Liver (tissue), 9 donors: ENCODE results near the gene MAP3K5. TPM values are rescaled to one million over a fixed set of nuclear protein-coding genes. Genes with fewer than 3 reads are reported as not detected.
"Not testable (repeated sequence)": the region's sequence is repeated elsewhere in the genome, so short reads cannot be mapped to it uniquely, and the experiment has no call there.

Source experiments
- DNase-seq: peaks from one replicate; pipeline ENCODE4 v3.0.0-alpha.2; 2017; ENCODE audit warnings: low spot score
- H3K27ac ChIP-seq, 2 donors: one replicate each; pipeline ENCODE4 v1.7.0; 2013; ENCODE audit warnings: inconsistent platforms in 2 of 2, low read length in 2 of 2, control low read depth in 1 of 2, low read depth in 1 of 2, mild to moderate bottlenecking in 1 of 2
- H3K27me3 ChIP-seq, 4 donors: one replicate each; pipeline versions ENCODE4 v1.6.1 to v1.7.0; 2013; ENCODE audit warnings: low read length in 3 of 4, inconsistent platforms in 1 of 4, mild to moderate bottlenecking in 1 of 4, moderate library complexity in 1 of 4; ENCODE audit not compliant: control insufficient read depth in 4 of 4, insufficient read depth in 4 of 4
- H3K36me3 ChIP-seq, 4 donors: one replicate each; pipeline versions ENCODE4 v1.6.1 to v1.7.0; 2013; ENCODE audit warnings: low read length in 3 of 4, mild to moderate bottlenecking in 3 of 4, low read depth in 1 of 4, moderate library complexity in 1 of 4; ENCODE audit not compliant: control insufficient read depth in 4 of 4, insufficient read depth in 3 of 4
- H3K4me1 ChIP-seq, 4 donors: one replicate each; pipeline versions ENCODE4 v1.6.1 to v1.7.0; 2013; ENCODE audit warnings: low read length in 3 of 4, mild to moderate bottlenecking in 3 of 4, moderate library complexity in 1 of 4; ENCODE audit not compliant: control insufficient read depth in 4 of 4, insufficient read depth in 4 of 4
- H3K4me3 ChIP-seq, 3 donors: one replicate each; pipeline versions ENCODE4 v1.6.1 to v1.7.0; 2013; ENCODE audit warnings: low read length in 3 of 3, control low read depth in 1 of 3, low read depth in 1 of 3, mild to moderate bottlenecking in 1 of 3
- H3K9ac ChIP-seq, 2 donors: one replicate each; pipeline ENCODE4 v1.7.0; 2013; ENCODE audit warnings: low read length in 2 of 2, mild to moderate bottlenecking in 2 of 2, moderate library complexity in 2 of 2, control low read depth in 1 of 2, low read depth in 1 of 2
- H3K9me3 ChIP-seq, 4 donors: one replicate each; pipeline versions ENCODE4 v1.6.1 to v1.7.0; 2013; ENCODE audit warnings: low read length in 3 of 4; ENCODE audit not compliant: control insufficient read depth in 4 of 4
- ATF3 ChIP-seq: IDR thresholded peaks from 2 replicates; pipeline ENCODE4 v1.6.1; 2016; ENCODE audit warnings: antibody characterized with exemption
- CTCF ChIP-seq: fragments of 150-350 bp; IDR thresholded peaks from 2 replicates; pipeline ENCODE4 v1.5.1; 2017; ENCODE audit warnings: improper control_type of control experiment, low read depth, low read length; ENCODE audit not compliant: missing input control
- EGR1 ChIP-seq, 2 donors: IDR thresholded peaks; 2 replicates each; pipeline ENCODE4 v1.6.1; 2016 to 2018; ENCODE audit warnings: antibody characterized with exemption in 2 of 2, low read depth in 2 of 2
- FOXA1 ChIP-seq: IDR thresholded peaks from 2 replicates; pipeline ENCODE4 v1.6.1; 2016; ENCODE audit warnings: antibody characterized with exemption
- FOXA2 ChIP-seq: IDR thresholded peaks from 2 replicates; pipeline ENCODE4 v1.6.1; 2016; ENCODE audit warnings: antibody characterized with exemption
- GABPA ChIP-seq, 2 donors: IDR thresholded peaks in 1 of 2; conservative IDR thresholded peaks in 1 of 2; 2 replicates each; pipeline ENCODE4 v1.6.1; 2016; ENCODE audit warnings: antibody characterized with exemption in 2 of 2, mild to moderate bottlenecking in 1 of 2, moderate library complexity in 1 of 2
- HNF4A ChIP-seq, 2 donors: conservative IDR thresholded peaks; 2 replicates each; pipeline ENCODE4 v1.6.1; 2016; ENCODE audit warnings: antibody characterized with exemption in 2 of 2, mild to moderate bottlenecking in 2 of 2
- HNF4G ChIP-seq: IDR thresholded peaks from 2 replicates; pipeline ENCODE4 v1.6.1; 2016; ENCODE audit warnings: antibody characterized with exemption
- JUND ChIP-seq, 2 donors: IDR thresholded peaks; 2 replicates each; pipeline ENCODE4 v1.6.1; 2016; ENCODE audit warnings: antibody characterized with exemption in 2 of 2
- MAX ChIP-seq: IDR thresholded peaks from 2 replicates; pipeline ENCODE4 v1.6.1; 2016; ENCODE audit warnings: antibody characterized with exemption
- NR2F2 ChIP-seq: IDR thresholded peaks from 2 replicates; pipeline ENCODE4 v1.6.1; 2016; ENCODE audit warnings: antibody characterized with exemption
- RAD21 ChIP-seq, 2 donors: IDR thresholded peaks; 2 replicates each; pipeline ENCODE4 v1.6.1; 2016; ENCODE audit warnings: antibody characterized with exemption in 2 of 2, mild to moderate bottlenecking in 2 of 2
- RXRA ChIP-seq, 2 donors: IDR thresholded peaks; 2 replicates each; pipeline ENCODE4 v1.6.1; 2017 to 2018; ENCODE audit warnings: antibody characterized with exemption in 2 of 2, mild to moderate bottlenecking in 1 of 2
- SP1 ChIP-seq: IDR thresholded peaks from 2 replicates; pipeline ENCODE4 v1.6.1; 2018; ENCODE audit warnings: antibody characterized with exemption, mild to moderate bottlenecking
- TAF1 ChIP-seq: conservative IDR thresholded peaks from 2 replicates; pipeline ENCODE4 v1.6.1; 2016; ENCODE audit warnings: antibody characterized with exemption, mild to moderate bottlenecking
- YY1 ChIP-seq: IDR thresholded peaks from 2 replicates; pipeline ENCODE4 v1.6.1; 2016; ENCODE audit warnings: antibody characterized with exemption, mild to moderate bottlenecking
- ZBTB33 ChIP-seq: IDR thresholded peaks from 2 replicates; pipeline ENCODE4 v1.6.1; 2016; ENCODE audit warnings: antibody characterized with exemption
- WGBS: extraction: QIAGEN DNeasy Blood & Tissue Kit; methylation state at CpG from one replicate; pipeline ENCODE4 v1.1.7; 2013; 5-methylcytosine and 5-hydroxymethylcytosine counted together
- polyA plus RNA-seq, 2 donors: library from polyadenylated mRNA; stranded (reverse) in 1 of 2; unstranded in 1 of 2; fragments of 200-250 nt in 1 of 2; fragments of >200 nt in 1 of 2; fragmentation: Nextera tagmentation in 1 of 2; extraction: Ambion mirVana in 1 of 2; gene quantifications; one replicate each; pipeline versions ENCODE4 v1.2.1 to v1.2.3, GENCODE V29; 2013 to 2015
- total RNA-seq, 2 donors: library from RNA; depleted of rRNA; stranded (reverse); fragments of >200 nt; gene quantifications; one replicate each; pipeline ENCODE4 v1.2.3, GENCODE V29; 2014
- TF ChIP-seq, protein P1 (sequence below): IDR thresholded peaks from 2 replicates; pipeline ENCODE4 v1.6.1; 2016; ENCODE audit warnings: antibody characterized with exemption, mild to moderate bottlenecking
- donor health status: healthy.
- donor health status: healthy.
- donor health status: healthy.
- donor health status: healthy.
- donor health status: healthy.

MAP3K5 gene
- total and polyA plus RNA-seq, 4 donors, result 2.9 to 18.0 (median 5.5) TPM

GRCh38 chr6:136820561-136820960 lies 28.3 kb upstream of the MAP3K5 start:
- 87% methylated on average over 2 of the region's 2 CpGs for WGBS
- TF ChIP-seq MAX (no peak), GABPA (IDR thresholded peaks at IDR 0.05 in 1 of 2, conservative IDR thresholded peaks at IDR 0.05 in 1 of 2) (no peak), ZBTB33 (no peak), EGR1 (IDR thresholded peaks at IDR 0.05; ENCODE audit: low read depth in 2 of 2) (no peak), NR2F2 (no peak), JUND (IDR thresholded peaks at IDR 0.05) (no peak), RAD21 (IDR thresholded peaks at IDR 0.05) (no peak), HNF4A (conservative IDR thresholded peaks at IDR 0.05) (no peak), RXRA (IDR thresholded peaks at IDR 0.05) (no peak)
- no peak for DNase-seq
- Histone ChIP-seq H3K4me1 (peaks cover 0 to 7% (median 2%) of the 10 kb centered on the region in 4 donors), H3K36me3 (peaks cover 0 to 1% (median 0%) of the 10 kb centered on the region in 4 donors), H3K9me3 (no peaks in the 10 kb centered on the region), H3K9ac (no peak overlapping the region), H3K4me3 (no peak overlapping the region), H3K27me3 (no peaks in the 10 kb centered on the region), H3K27ac (no peak overlapping the region)

DNA sequence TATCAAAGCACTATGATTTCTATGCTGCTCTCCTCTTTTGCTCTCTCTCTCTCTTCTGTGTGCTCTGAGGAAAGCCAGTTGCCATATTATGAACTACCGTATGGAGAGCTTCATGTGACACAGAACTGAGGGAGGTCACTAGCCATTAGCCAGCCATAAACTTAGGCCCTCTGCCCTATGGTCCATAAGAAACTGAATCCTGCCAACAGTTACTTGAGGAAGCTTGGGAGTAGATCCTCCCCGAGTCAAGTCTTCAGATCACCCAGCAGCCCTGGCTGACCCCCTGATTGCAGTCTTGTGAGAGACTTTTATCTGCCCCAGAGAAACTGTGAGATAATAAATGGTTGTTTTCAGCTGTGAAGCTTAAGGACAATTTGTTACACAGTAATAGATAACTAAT lies 24.4 kb upstream of the MAP3K5 start:
- H3K9me3 ChIP-seq, result no peaks in the 10 kb centered on the region
- no peak overlapping the region for H3K27ac ChIP-seq
- no peak overlapping the region for H3K9ac ChIP-seq
- peaks cover 0 to under 1% (median 0%) of the 10 kb centered on the region in 4 donors for H3K4me1 ChIP-seq
- no peaks in the 10 kb centered on the region for H3K36me3 ChIP-seq
- no peak overlapping the region for H3K4me3 ChIP-seq
- TF ChIP-seq TAF1, result no peak
- TF ChIP-seq YY1, result no peak
- TF ChIP-seq HNF4G, result no peak
- TF ChIP-seq RXRA (IDR thresholded peaks at IDR 0.05), result no peak
- TF ChIP-seq JUND (IDR thresholded peaks at IDR 0.05), result no peak
- no peak for TF ChIP-seq FOXA1
- TF ChIP-seq GABPA (IDR thresholded peaks at IDR 0.05 in 1 of 2, conservative IDR thresholded peaks at IDR 0.05 in 1 of 2), result no peak
- TF ChIP-seq HNF4A (conservative IDR thresholded peaks at IDR 0.05), result no peak
- TF ChIP-seq RAD21 (IDR thresholded peaks at IDR 0.05), result no peak
- no peak for TF ChIP-seq ATF3
- no peak for TF ChIP-seq EGR1 (IDR thresholded peaks at IDR 0.05; ENCODE audit: low read depth in 2 of 2)
- TF ChIP-seq NR2F2, result no peak
- TF ChIP-seq SP1, result no peak
- no peak for TF ChIP-seq MAX
- no peak for TF ChIP-seq FOXA2
- no peak for TF ChIP-seq CTCF
- TF ChIP-seq, protein P1, sequence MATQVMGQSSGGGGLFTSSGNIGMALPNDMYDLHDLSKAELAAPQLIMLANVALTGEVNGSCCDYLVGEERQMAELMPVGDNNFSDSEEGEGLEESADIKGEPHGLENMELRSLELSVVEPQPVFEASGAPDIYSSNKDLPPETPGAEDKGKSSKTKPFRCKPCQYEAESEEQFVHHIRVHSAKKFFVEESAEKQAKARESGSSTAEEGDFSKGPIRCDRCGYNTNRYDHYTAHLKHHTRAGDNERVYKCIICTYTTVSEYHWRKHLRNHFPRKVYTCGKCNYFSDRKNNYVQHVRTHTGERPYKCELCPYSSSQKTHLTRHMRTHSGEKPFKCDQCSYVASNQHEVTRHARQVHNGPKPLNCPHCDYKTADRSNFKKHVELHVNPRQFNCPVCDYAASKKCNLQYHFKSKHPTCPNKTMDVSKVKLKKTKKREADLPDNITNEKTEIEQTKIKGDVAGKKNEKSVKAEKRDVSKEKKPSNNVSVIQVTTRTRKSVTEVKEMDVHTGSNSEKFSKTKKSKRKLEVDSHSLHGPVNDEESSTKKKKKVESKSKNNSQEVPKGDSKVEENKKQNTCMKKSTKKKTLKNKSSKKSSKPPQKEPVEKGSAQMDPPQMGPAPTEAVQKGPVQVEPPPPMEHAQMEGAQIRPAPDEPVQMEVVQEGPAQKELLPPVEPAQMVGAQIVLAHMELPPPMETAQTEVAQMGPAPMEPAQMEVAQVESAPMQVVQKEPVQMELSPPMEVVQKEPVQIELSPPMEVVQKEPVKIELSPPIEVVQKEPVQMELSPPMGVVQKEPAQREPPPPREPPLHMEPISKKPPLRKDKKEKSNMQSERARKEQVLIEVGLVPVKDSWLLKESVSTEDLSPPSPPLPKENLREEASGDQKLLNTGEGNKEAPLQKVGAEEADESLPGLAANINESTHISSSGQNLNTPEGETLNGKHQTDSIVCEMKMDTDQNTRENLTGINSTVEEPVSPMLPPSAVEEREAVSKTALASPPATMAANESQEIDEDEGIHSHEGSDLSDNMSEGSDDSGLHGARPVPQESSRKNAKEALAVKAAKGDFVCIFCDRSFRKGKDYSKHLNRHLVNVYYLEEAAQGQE, result no peak
- no peaks in the 10 kb centered on the region for H3K27me3 ChIP-seq
- DNase-seq, result no peak
- 73% methylated on average over 2 of the region's 2 CpGs for WGBS

DNA sequence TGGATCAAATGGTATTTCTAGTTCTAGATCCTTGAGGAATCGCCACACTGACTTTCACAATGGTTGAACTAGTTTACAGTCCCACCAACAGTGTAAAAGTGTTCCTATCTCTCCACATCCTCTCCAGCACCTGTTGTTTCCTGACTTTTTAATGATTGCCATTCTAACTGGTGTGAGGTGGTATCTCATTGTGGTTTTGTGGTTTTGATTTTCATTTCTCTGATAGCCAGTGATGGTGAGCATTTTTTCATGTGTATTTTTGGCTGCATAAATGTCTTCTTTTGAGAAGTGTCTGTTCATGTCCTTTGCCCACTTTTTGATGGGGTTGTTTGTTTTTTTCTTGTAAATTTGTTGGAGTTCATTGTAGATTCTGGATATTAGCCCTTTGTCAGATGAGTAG lies 23.3 kb upstream of the MAP3K5 start:
- not testable (repeated sequence) for H3K9me3 ChIP-seq, H3K4me1 ChIP-seq, H3K27ac ChIP-seq, H3K27me3 ChIP-seq, DNase-seq, H3K36me3 ChIP-seq, H3K4me3 ChIP-seq, H3K9ac ChIP-seq
- WGBS, result 75% methylated on average over 1 of the region's 1 CpG
